MCF 10A (cell line): ENCODE measurements around the gene ADAMTSL1. TPM values are rescaled to one million over a fixed set of nuclear protein-coding genes. Genes with fewer than 3 reads are reported as not detected.

ENCODE experiments used
- BruUV-seq: library from RNA; stranded (reverse); fragments of 400-500 nt; replicated peaks from 2 replicates; lab custom pipeline; 2021; lab: Mats Ljungman, UMichigan
- CTCF ChIA-PET: fragments of 300-600 bp; sonication (Branson Sonifier 250); formaldehyde crosslinking; extraction: SDS; loops from one replicate; lab custom pipeline; 2021; ENCODE audit warnings: antibody characterized with exemption, inconsistent platforms; lab: Yijun Ruan, JAX
- POLR2A ChIA-PET: fragments of 300-600, 350-650 bp; sonication (Branson Sonifier 250); formaldehyde crosslinking; extraction: SDS; loops from one replicate; lab custom pipeline; 2020; ENCODE audit warnings: antibody characterized with exemption, inconsistent platforms; lab: Yijun Ruan, JAX
- DNase-seq: peaks from one replicate; pipeline ENCODE4 v3.0.0-alpha.2; 2018; ENCODE audit not compliant: unreplicated experiment
- H3K27ac Mint-ChIP-seq: one replicate; pipeline ENCODE4 v1.8.0; 2022; ENCODE audit warnings: mild to moderate bottlenecking, low read depth, mixed read lengths; ENCODE audit not compliant: unreplicated experiment
- H3K27me3 Mint-ChIP-seq: one replicate; pipeline ENCODE4 v1.8.0; 2022; ENCODE audit warnings: mixed read lengths; ENCODE audit not compliant: insufficient read depth, unreplicated experiment
- H3K36me3 Mint-ChIP-seq: one replicate; pipeline ENCODE4 v1.8.0; 2022; ENCODE audit warnings: mild to moderate bottlenecking, moderate library complexity, mixed read lengths; ENCODE audit not compliant: insufficient read depth, unreplicated experiment
- H3K4me1 Mint-ChIP-seq: one replicate; pipeline ENCODE4 v1.8.0; 2022; ENCODE audit warnings: mixed read lengths; ENCODE audit not compliant: insufficient read depth, unreplicated experiment
- H3K4me3 Mint-ChIP-seq: one replicate; pipeline ENCODE4 v1.8.0; 2022; ENCODE audit warnings: mild to moderate bottlenecking, moderate library complexity, mixed read lengths; ENCODE audit not compliant: unreplicated experiment
- H3K9me3 Mint-ChIP-seq: one replicate; pipeline ENCODE4 v1.8.0; 2022; ENCODE audit warnings: mixed read lengths; ENCODE audit not compliant: unreplicated experiment
- CTCF ChIP-seq: fragments of 200-600 bp; IDR thresholded peaks from one replicate; pipeline ENCODE4 v1.8.0; 2022; ENCODE audit warnings: antibody characterized with exemption, mild to moderate bottlenecking; ENCODE audit not compliant: unreplicated experiment
- intact Hi-C: fragments of 100-400 bp; cut with micrococcal nuclease; formaldehyde crosslinking; loops from 2 replicates; pipeline ENCODE4 v1.14.1; 2022
- total RNA-seq: library from RNA; stranded (reverse); gene quantifications from 2 replicates; pipeline ENCODE4 v1.2.3, GENCODE V29; 2022

ADAMTSL1 gene
- total RNA-seq, 1 experiment from 2014 or later, result not detected

GRCh38 chr9:18746631-18747030, 272.7 kb downstream of the ADAMTSL1 start:
- no TSS peak for BruUV-seq
- Mint-ChIP-seq H3K27me3 (no peaks in the 10 kb centered on the region), H3K4me1 (no peaks in the 10 kb centered on the region), H3K4me3 (no peak overlapping the region), H3K36me3 (no peaks in the 10 kb centered on the region), H3K9me3 (no peaks in the 10 kb centered on the region), H3K27ac (no peak overlapping the region)
- intact Hi-C loops, result no loop called here
- TF ChIP-seq CTCF, result no peak
- DNase-seq, result no peak
- CTCF ChIA-PET, result interaction anchor here (0.6 kb wide), 1 partner anchor 492 kb away, joined by 5 read pairs; no protein-coding TSS in a partner anchor
- POLR2A ChIA-PET, result interaction anchor here (0.8 to 1.2 kb wide), 2 partner anchors 18 to 478 kb away, joined by 3 read pairs; no protein-coding TSS in a partner anchor

DNA sequence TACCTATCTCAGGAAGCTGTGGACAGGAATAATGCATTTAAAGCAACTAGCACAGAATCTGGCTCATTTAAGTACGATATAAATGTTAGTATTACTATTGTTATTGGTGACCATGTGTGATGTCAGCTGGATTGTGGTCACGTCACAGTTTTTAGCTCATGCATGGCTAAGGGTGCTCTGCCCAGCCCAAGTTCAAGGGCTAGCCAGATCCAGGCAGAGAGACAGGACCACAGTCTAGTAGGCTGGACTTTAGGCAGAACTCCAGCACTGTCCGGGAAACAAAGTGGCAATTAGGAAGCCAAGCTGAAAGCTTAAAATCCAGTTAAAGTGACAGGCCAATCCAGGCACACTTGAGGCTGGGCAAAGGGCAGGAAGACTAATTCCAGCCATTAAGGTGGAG, 273.6 kb downstream of the ADAMTSL1 start:
- Mint-ChIP-seq H3K27me3 (no peaks in the 10 kb centered on the region), H3K27ac (no peak overlapping the region), H3K9me3 (no peaks in the 10 kb centered on the region), H3K4me1 (no peaks in the 10 kb centered on the region), H3K4me3 (no peak overlapping the region), H3K36me3 (no peaks in the 10 kb centered on the region)
- TF ChIP-seq CTCF, result no peak
- POLR2A ChIA-PET, result no interaction called here
- no TSS peak for BruUV-seq
- CTCF ChIA-PET, result interaction anchor here (0.7 kb wide), 1 partner anchor 506 kb away, joined by 3 read pairs; no protein-coding TSS in a partner anchor
- no peak for DNase-seq
- intact Hi-C loops, result no loop called here

GRCh38 chr9:18748251-18748701, 274.3 kb downstream of the ADAMTSL1 start:
- H3K36me3 Mint-ChIP-seq, result no peaks in the 10 kb centered on the region
- H3K9me3 Mint-ChIP-seq, result no peaks in the 10 kb centered on the region
- ChIA-PET POLR2A (no interaction called here), CTCF (interaction anchor here (0.7 kb wide), 1 partner anchor 507 kb away, joined by 3 read pairs; no protein-coding TSS in a partner anchor)
- no TSS peak for BruUV-seq
- H3K27ac Mint-ChIP-seq, result no peak overlapping the region
- no peak for DNase-seq
- no peaks in the 10 kb centered on the region for H3K4me1 Mint-ChIP-seq
- no peak overlapping the region for H3K4me3 Mint-ChIP-seq
- intact Hi-C loops, result no loop called here
- H3K27me3 Mint-ChIP-seq, result no peaks in the 10 kb centered on the region
- TF ChIP-seq CTCF, result no peak

- BruUV-seq, result no TSS peak
- DNase-seq, result no peak
- Mint-ChIP-seq H3K36me3 (no peaks in the 10 kb centered on the region), H3K4me1 (no peaks in the 10 kb centered on the region), H3K4me3 (no peak overlapping the region), H3K27me3 (no peaks in the 10 kb centered on the region), H3K9me3 (no peaks in the 10 kb centered on the region), H3K27ac (no peak overlapping the region)
- no peak for TF ChIP-seq CTCF
- POLR2A ChIA-PET, result no interaction called here
- intact Hi-C loops, result no loop called here
- CTCF ChIA-PET, result no interaction called here
These were observed 275.8 kb downstream of the ADAMTSL1 start for GRCh38 chr9:18749711-18750110.
